WTC11 (cell line): ENCODE measurements around the gene EXOC4. TPM values are rescaled to one million over a fixed set of nuclear protein-coding genes. Genes with fewer than 3 reads are reported as not detected.

ENCODE experiments used
- ATAC-seq: fragments of 200-7000 bp; cut with Tn5 transposase; 2 replicates; pipeline ENCODE4 v1.10.0; 2021; ENCODE audit warnings: mild to moderate bottlenecking, moderate library complexity
- CTCF ChIA-PET: fragments of 300-600 bp; sonication (Branson Sonifier 250); formaldehyde crosslinking; loops from one replicate; lab custom pipeline; 2021; ENCODE audit warnings: antibody characterized with exemption; lab: Charles Lee
- POLR2A ChIA-PET: fragments of 350-600 bp; sonication (Branson Sonifier 250); formaldehyde crosslinking; loops from one replicate; lab custom pipeline; 2021; ENCODE audit warnings: antibody characterized with exemption; lab: Charles Lee
- DNase-seq: peaks from one replicate; pipeline ENCODE4 v3.0.0; 2021; ENCODE audit warnings: low spot score
- H3K27ac Mint-ChIP-seq: 2 replicates; pipeline ENCODE4 v1.8.0; 2021; ENCODE audit warnings: mixed read lengths
- H3K27me3 Mint-ChIP-seq: 2 replicates; pipeline ENCODE4 v1.8.0; 2021; ENCODE audit warnings: low read depth, mild to moderate bottlenecking, moderate library complexity, mixed read lengths
- H3K36me3 Mint-ChIP-seq: 2 replicates; pipeline ENCODE4 v1.8.0; 2021; ENCODE audit warnings: mixed read lengths
- H3K4me1 Mint-ChIP-seq: 2 replicates; pipeline ENCODE4 v1.8.0; 2022; ENCODE audit warnings: mixed read lengths
- H3K4me3 Mint-ChIP-seq: 2 replicates; pipeline ENCODE4 v1.8.0; 2021; ENCODE audit warnings: mild to moderate bottlenecking, moderate library complexity, mixed read lengths
- H3K9me3 Mint-ChIP-seq: 2 replicates; pipeline ENCODE4 v1.8.0; 2021; ENCODE audit warnings: mixed read lengths
- ETV6 ChIP-seq: sonication (generic); formaldehyde crosslinking; IDR thresholded peaks from 2 replicates; pipeline ENCODE4 v1.8.1; 2022; ENCODE audit warnings: mild to moderate bottlenecking, missing genetic modification reagents
- FOXJ3 ChIP-seq: sonication (generic); formaldehyde crosslinking; IDR thresholded peaks from 2 replicates; pipeline ENCODE4 v1.9.0; 2021; ENCODE audit warnings: missing genetic modification reagents, mild to moderate bottlenecking, borderline replicate concordance
- FOXK1 ChIP-seq: sonication (generic); formaldehyde crosslinking; IDR thresholded peaks from 2 replicates; pipeline ENCODE4 v1.8.0; 2022; ENCODE audit warnings: mild to moderate bottlenecking, moderate library complexity, missing genetic modification reagents
- GABPB1 ChIP-seq: sonication (generic); formaldehyde crosslinking; IDR thresholded peaks from 2 replicates; pipeline ENCODE4 v1.8.1; 2023; ENCODE audit warnings: mild to moderate bottlenecking, missing genetic modification reagents
- JAZF1 ChIP-seq: fragments of 250-450 bp; sonication (Bioruptor Pico); IDR thresholded peaks from 2 replicates; pipeline ENCODE4 v1.9.0; 2021; ENCODE audit warnings: moderate library complexity, mild to moderate bottlenecking, inconsistent platforms
- JUN ChIP-seq: sonication (generic); formaldehyde crosslinking; IDR thresholded peaks from 2 replicates; pipeline ENCODE4 v1.8.0; 2023; ENCODE audit warnings: mild to moderate bottlenecking, missing genetic modification reagents
- NFE2L1 ChIP-seq: sonication (generic); formaldehyde crosslinking; IDR thresholded peaks from 2 replicates; pipeline ENCODE4 v1.8.1; 2023; ENCODE audit warnings: missing genetic modification reagents
- NR2C2 ChIP-seq: sonication (generic); formaldehyde crosslinking; IDR thresholded peaks from 2 replicates; pipeline ENCODE4 v1.8.0; 2022; ENCODE audit warnings: mild to moderate bottlenecking, missing genetic modification reagents
- NR3C1 ChIP-seq: sonication (generic); formaldehyde crosslinking; conservative IDR thresholded peaks from 2 replicates; pipeline ENCODE4 v1.8.1; 2023; ENCODE audit warnings: low read depth, mild to moderate bottlenecking, missing genetic modification reagents
- TEAD1 ChIP-seq: sonication (generic); formaldehyde crosslinking; IDR thresholded peaks from 2 replicates; pipeline ENCODE4 v1.8.0; 2022; ENCODE audit warnings: mild to moderate bottlenecking, missing genetic modification reagents
- ZNF671 ChIP-seq: fragments of 250-450 bp; sonication (Bioruptor Pico); IDR thresholded peaks from 2 replicates; pipeline ENCODE4 v1.8.0; 2021; ENCODE audit warnings: mild to moderate bottlenecking
- total RNA-seq: library from RNA; stranded (reverse); gene quantifications from 3 replicates; pipeline ENCODE4 v1.2.3, GENCODE V29; 2021
- TF ChIP-seq, protein P1 (sequence below): fragments of 250-450 bp; sonication (Bioruptor Pico); IDR thresholded peaks from 2 replicates; pipeline ENCODE4 v1.9.0; 2021; ENCODE audit warnings: mild to moderate bottlenecking, borderline replicate concordance
- TF ChIP-seq, protein P2 (sequence below): sonication (generic); formaldehyde crosslinking; IDR thresholded peaks from 2 replicates; pipeline ENCODE4 v1.8.0; 2022; ENCODE audit warnings: mild to moderate bottlenecking, missing genetic modification reagents
- TF ChIP-seq, protein P3 (sequence below): fragments of 250-450 bp; sonication (Bioruptor Pico); IDR thresholded peaks from 2 replicates; pipeline ENCODE4 v2.1.2; 2022; ENCODE audit warnings: mild to moderate bottlenecking, moderate library complexity

The EXOC4 gene
- total RNA-seq, 1 experiment from 2014 or later = 62.0 TPM

DNA sequence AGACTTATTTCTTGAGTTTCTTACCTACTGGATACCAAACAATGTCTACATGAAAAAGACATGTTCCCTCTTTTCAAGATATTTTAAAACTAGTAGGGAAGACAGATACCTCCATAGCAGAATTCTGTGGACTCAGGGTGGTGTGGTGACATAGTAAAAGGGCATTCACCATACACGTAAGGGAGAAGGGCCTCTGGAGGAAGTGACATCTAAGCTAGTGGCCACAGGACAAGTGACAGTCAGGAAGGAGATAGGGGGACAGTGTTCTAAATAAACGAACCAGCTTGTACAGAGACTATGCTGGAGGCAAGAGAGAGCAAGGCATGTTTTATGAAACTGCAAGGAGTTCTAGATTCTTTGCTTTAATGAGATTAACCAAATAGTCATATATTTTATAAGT lies 552.5 kb downstream of the EXOC4 start:
- POLR2A ChIA-PET = no interaction called here
- H3K4me1 Mint-ChIP-seq = no peaks in the 10 kb centered on the region
- CTCF ChIA-PET = no interaction called here
- no peaks in the 10 kb centered on the region for H3K36me3 Mint-ChIP-seq
- no peaks in the 10 kb centered on the region for H3K27me3 Mint-ChIP-seq
- TF ChIP-seq NR2C2 (CRISPR knock-in tag) (no peak), ZNF671 (CRISPR knock-in tag) (no peak), TEAD1 (no peak), NFE2L1 (CRISPR knock-in tag) (no peak), GABPB1 (CRISPR knock-in tag) (no peak), JAZF1 (CRISPR knock-in tag) (no peak), NR3C1 (CRISPR knock-in tag) (no peak)
- TF ChIP-seq, protein P1, sequence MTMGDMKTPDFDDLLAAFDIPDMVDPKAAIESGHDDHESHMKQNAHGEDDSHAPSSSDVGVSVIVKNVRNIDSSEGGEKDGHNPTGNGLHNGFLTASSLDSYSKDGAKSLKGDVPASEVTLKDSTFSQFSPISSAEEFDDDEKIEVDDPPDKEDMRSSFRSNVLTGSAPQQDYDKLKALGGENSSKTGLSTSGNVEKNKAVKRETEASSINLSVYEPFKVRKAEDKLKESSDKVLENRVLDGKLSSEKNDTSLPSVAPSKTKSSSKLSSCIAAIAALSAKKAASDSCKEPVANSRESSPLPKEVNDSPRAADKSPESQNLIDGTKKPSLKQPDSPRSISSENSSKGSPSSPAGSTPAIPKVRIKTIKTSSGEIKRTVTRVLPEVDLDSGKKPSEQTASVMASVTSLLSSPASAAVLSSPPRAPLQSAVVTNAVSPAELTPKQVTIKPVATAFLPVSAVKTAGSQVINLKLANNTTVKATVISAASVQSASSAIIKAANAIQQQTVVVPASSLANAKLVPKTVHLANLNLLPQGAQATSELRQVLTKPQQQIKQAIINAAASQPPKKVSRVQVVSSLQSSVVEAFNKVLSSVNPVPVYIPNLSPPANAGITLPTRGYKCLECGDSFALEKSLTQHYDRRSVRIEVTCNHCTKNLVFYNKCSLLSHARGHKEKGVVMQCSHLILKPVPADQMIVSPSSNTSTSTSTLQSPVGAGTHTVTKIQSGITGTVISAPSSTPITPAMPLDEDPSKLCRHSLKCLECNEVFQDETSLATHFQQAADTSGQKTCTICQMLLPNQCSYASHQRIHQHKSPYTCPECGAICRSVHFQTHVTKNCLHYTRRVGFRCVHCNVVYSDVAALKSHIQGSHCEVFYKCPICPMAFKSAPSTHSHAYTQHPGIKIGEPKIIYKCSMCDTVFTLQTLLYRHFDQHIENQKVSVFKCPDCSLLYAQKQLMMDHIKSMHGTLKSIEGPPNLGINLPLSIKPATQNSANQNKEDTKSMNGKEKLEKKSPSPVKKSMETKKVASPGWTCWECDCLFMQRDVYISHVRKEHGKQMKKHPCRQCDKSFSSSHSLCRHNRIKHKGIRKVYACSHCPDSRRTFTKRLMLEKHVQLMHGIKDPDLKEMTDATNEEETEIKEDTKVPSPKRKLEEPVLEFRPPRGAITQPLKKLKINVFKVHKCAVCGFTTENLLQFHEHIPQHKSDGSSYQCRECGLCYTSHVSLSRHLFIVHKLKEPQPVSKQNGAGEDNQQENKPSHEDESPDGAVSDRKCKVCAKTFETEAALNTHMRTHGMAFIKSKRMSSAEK = no peak
- TF ChIP-seq, protein P2, sequence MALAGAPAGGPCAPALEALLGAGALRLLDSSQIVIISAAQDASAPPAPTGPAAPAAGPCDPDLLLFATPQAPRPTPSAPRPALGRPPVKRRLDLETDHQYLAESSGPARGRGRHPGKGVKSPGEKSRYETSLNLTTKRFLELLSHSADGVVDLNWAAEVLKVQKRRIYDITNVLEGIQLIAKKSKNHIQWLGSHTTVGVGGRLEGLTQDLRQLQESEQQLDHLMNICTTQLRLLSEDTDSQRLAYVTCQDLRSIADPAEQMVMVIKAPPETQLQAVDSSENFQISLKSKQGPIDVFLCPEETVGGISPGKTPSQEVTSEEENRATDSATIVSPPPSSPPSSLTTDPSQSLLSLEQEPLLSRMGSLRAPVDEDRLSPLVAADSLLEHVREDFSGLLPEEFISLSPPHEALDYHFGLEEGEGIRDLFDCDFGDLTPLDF (CRISPR knock-in tag) = no peak
- H3K27ac Mint-ChIP-seq = no peak overlapping the region
- ATAC-seq = no peak
- H3K9me3 Mint-ChIP-seq = no peaks in the 10 kb centered on the region
- DNase-seq = no peak
- H3K4me3 Mint-ChIP-seq = no peak overlapping the region

GRCh38 chr7:133807624-133808492 lies 555.0 kb downstream of the EXOC4 start:
- Mint-ChIP-seq H3K36me3 (no peaks in the 10 kb centered on the region), H3K27me3 (no peaks in the 10 kb centered on the region), H3K4me3 (no peak overlapping the region), H3K9me3 (no peaks in the 10 kb centered on the region), H3K27ac (no peak overlapping the region), H3K4me1 (0 out of 2 replicates have a peak, but pooled peaks cover 2% of the 10 kb centered on the region)
- DNase-seq = no peak
- ATAC-seq = no peak
- ChIA-PET CTCF (no interaction called here), POLR2A (no interaction called here)
- no peak for TF ChIP-seq NR3C1 (CRISPR knock-in tag)
- no peak for TF ChIP-seq JUN (CRISPR knock-in tag)
- no peak for TF ChIP-seq FOXJ3 (CRISPR knock-in tag)

- 0 out of 2 replicates have a peak, but pooled peaks cover 3% of the 10 kb centered on the region for H3K4me1 Mint-ChIP-seq
- no peak for ATAC-seq
- CTCF ChIA-PET = no interaction called here
- TF ChIP-seq FOXK1 (CRISPR knock-in tag) = no peak
- TF ChIP-seq FOXJ3 (CRISPR knock-in tag) = no peak
- no peak overlapping the region for H3K27ac Mint-ChIP-seq
- H3K9me3 Mint-ChIP-seq = no peaks in the 10 kb centered on the region
- no peak overlapping the region for H3K4me3 Mint-ChIP-seq
- H3K27me3 Mint-ChIP-seq = no peaks in the 10 kb centered on the region
- DNase-seq = no peak
- POLR2A ChIA-PET = no interaction called here
- H3K36me3 Mint-ChIP-seq = no peaks in the 10 kb centered on the region
Observed at GRCh38 chr7:133808493-133808866, 555.6 kb downstream of the EXOC4 start.

DNA sequence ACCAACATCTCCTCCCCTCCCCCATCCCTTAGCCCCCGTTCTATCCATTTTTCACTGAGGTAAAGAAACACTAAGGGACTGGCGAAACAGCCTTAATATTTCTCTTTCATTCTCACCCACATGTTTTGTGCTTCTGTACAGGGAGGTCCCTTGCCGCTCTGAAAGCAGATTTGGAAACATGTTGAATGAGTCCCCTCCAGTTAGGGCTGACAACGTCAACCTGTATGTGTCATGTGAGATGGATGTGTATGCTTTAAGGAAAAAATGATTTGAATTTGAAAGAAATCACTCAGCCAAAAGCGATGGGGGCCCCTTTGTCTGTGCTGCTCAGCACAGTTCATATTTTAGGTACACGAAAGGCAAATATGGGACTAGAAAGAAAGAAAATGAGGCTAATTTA lies 560.0 kb downstream of the EXOC4 start:
- Mint-ChIP-seq H3K4me3 (no peak overlapping the region), H3K9me3 (no peaks in the 10 kb centered on the region), H3K4me1 (peaks cover 13% of the 10 kb centered on the region), H3K27me3 (no peaks in the 10 kb centered on the region), H3K36me3 (peaks cover 4% of the 10 kb centered on the region; the same call in 1 of the 2 replicates), H3K27ac (no peak overlapping the region; the same call in 1 of the 2 replicates)
- DNase-seq (no peak), ATAC-seq (no peak)
- ChIA-PET POLR2A (no interaction called here), CTCF (no interaction called here)
- TF ChIP-seq ETV6 (CRISPR knock-in tag) = no peak
- TF ChIP-seq, protein P3, sequence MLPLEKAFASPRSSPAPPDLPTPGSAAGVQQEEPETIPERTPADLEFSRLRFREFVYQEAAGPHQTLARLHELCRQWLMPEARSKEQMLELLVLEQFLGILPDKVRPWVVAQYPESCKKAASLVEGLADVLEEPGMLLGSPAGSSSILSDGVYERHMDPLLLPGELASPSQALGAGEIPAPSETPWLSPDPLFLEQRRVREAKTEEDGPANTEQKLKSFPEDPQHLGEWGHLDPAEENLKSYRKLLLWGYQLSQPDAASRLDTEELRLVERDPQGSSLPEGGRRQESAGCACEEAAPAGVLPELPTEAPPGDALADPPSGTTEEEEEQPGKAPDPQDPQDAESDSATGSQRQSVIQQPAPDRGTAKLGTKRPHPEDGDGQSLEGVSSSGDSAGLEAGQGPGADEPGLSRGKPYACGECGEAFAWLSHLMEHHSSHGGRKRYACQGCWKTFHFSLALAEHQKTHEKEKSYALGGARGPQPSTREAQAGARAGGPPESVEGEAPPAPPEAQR (CRISPR knock-in tag) = no peak
